NCI-H345 (cell line): ENCODE results near the gene LRRC14B.
A peak's percentile ranks its signal among the peaks of the same experiment; 100 is the strongest.

Source experiments
- DNase-seq: peaks from one replicate; lab custom pipeline; 2025; lab: John Stamatoyannopoulos, UW

LRRC14B gene

GRCh38 chr5:174876-175465 lies 16.3 kb upstream of the LRRC14B start:
- DNase-seq = no peak

DNA sequence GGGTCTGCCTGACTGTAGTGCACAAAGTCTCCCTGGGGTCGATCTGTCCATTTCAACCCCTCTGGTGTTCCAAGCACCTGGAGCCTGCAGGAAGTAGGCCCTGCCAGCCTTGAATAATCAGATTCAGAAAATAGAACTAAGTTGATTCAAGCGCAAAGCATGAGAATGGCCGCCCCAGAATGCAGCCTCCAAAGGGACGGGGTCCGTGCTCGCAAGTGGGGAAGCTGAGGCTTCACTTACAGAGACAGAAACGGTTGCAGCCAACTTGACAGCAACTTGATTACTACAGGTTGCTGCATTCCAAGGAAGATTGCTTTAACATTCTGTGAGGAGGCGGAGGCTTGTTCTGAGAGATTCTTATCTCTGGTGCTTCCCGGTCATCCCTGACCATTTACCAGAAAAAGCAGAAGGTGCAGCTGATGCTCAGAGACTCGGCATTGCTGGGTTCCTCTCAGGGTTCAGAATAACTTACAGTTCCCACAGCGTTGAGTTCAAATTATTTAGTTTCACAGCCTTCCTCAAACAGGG lies 14.9 kb upstream of the LRRC14B start:
- DNase-seq = no peak

GRCh38 chr5:178110-178509 lies 13.2 kb upstream of the LRRC14B start:
- peak; percentile 56 for DNase-seq

- DNase-seq = no peak
Measured at GRCh38 chr5:179401-179800, 11.9 kb upstream of the LRRC14B start.

GRCh38 chr5:180286-180918 lies 10.9 kb upstream of the LRRC14B start:
- no peak for DNase-seq

- DNase-seq = no peak
Measured at GRCh38 chr5:181160-181559, 10.1 kb upstream of the LRRC14B start.

GRCh38 chr5:181566-181965 lies 9.7 kb upstream of the LRRC14B start:
- no peak for DNase-seq

DNA sequence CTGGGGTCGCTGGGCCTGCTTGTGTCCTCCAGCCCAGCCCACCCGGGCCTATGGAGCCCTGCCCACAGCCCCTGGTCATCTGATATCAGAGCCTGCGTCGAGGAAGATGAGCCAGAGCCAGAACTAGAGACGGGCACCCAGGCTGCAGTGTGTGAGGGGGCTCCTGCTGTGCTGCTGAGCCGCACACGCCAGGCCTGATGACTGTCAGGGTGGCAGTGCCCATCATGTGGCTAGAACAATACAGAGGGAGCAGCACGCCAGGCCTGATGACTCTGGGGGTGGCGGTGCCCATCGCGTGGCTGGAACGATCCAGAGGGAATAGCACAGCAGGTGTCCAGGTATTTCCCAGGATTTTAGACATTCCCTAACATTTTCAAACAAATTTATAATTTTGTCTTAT lies 9.2 kb upstream of the LRRC14B start:
- DNase-seq = no peak

- DNase-seq = no peak
Measured at GRCh38 chr5:184471-184870, 6.8 kb upstream of the LRRC14B start.

- no peak for DNase-seq
Measured at GRCh38 chr5:185095-186070, 5.9 kb upstream of the LRRC14B start.

DNA sequence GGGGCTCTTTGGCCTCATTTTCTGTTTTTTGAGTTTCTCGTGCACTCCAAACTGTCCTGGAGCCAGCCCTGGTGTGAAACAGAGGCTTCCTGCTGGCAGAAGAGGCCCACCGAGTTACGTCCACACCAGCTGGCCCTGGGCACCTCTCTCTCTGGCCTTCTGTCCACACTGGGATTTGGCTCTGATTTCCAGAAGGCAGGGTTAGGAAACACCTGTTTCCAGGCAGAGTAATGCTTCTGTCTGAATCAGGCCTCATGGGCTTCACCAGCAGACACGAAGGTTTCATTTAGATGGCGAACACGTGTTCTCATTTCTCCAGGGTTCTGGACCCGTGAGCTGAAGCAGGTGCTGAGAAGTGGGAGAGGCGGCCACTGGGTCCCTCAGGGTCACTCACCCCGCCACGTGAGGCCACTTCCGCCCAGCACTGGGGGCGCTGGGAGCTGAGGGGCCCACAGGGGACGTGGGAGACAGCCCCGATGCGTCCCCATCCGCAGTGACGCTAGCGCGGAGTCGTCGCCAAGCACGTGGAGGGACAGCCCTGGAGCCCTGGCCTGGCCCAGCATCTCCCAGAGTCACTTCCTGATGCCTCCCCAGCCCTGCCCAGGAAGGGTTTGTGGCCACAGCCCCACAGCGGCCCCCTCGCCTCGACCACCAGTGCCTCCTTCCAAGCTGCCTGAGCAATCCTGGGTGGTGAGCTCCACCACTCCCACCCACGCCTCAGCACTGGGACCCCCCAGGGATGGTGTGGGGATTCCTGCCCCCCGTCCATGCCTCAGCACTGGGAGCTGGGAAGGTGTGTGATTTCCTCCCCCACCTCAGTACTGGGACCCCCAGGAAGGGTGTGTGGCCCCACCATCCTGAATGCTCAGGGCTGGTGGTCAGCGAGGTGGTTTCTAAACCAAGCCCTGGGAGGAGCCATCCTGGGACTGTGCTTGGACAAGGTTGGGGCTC lies 4.9 kb upstream of the LRRC14B start:
- no peak for DNase-seq

DNA sequence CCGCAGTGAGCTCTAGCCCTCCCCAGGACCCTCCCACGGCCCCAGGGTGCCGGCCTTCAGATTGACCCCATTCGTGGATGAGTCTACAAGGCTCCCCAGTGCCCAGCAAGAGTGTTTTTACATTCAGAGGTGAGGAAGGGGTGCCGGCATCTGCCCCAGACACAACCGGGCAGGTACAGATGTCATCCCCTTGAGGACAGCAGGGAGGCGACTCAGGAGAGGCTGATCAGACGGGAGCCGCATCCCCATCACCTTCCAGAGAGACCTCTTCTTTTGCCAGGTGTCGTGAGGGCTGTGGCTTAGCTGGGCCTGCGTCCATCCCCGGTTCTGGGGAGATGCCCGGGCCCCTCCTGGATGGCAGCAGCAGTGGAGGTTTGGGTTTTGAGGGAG lies 4.3 kb upstream of the LRRC14B start:
- no peak for DNase-seq

GRCh38 chr5:187617-188451 lies 3.5 kb upstream of the LRRC14B start:
- DNase-seq = no peak

DNA sequence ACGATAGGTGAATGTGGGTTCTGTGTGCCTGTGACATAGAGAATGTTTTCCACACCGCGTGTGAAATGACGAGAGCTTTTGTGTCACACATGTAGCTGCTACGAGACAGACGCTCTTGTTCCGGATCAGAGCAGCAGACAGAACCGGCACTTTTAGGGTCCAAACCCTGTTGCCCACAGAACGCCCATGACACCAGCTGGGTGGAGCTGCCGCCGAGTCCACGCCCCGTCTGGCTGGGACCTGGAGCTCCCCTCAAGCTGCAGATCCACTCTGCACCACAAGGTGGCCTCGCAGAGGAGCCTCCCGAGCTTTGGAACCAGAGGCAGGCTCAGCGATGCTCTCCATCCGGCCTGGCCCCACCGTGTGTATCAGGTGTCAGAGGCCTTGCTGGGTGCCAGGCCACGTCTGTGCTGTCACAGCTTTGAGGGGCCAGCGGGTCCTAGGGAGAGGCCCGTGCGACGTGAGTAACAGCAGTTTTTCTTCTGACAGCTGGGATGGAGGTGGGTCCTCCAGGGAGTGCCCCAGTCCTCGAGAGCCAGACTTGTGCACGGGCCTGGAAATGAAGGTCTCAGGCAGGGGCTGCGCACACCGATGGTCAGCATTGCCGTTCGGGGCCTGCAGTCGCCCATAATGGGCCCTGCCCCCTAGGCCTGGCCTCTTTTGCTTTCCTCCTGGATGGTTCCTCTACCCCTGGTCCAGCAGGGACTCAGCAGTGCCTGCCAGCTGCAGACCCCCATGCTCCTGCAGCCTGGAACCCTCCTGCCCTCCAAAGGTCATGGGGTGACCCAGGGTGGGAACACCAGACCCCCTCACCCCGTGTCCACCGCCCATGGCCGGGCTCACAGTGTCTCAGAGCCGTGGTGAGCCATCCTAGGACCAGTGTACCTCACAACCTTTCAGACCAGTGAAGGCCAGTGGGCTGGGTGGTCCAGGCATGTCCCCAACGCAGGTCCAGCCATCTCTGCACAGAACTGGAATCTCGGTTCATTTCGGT lies 2.5 kb upstream of the LRRC14B start:
- DNase-seq = peak; percentile 93

DNA sequence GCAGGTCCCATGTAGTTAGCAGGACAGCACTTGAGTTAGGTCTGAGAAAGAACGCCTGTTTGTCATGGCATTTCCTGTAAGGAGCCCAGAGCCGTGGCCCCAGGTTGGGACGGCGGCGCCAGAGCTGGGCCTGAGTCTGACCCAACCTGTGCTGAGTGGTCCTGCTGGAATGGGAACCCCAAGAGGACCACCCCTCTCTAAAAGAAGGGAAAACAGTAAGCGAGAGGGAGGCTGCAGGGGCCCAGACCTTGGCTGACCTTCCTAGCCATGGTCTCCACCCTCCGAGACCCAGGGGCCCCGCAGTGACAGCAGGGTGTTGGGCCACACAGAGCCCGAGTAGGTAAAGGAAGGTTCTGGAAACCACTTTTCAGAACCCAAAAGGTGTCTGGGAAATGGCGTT lies 1.8 kb upstream of the LRRC14B start:
- DNase-seq = no peak

DNA sequence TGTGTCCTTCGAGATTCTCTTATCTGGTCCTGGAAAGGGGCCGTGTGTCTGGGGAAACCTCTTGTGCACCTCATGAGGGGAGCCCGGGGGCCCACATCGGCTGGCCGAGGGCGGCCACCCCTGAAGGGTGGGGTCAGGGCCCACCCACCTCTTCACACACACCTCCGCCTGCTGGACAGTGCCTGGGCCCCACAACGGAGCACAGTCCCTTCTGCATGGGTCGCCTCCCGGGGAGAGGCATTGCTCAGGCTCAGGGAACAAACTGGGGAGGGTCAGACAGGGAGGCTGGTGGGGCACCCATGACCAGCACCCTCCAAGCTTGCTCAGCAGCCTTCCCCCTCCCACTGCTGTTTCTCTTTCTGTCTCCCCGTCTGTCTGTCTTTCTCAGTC lies 1.3 kb upstream of the LRRC14B start:
- no peak for DNase-seq

- DNase-seq = no peak
Measured at GRCh38 chr5:190366-191035, 794 bp upstream of the LRRC14B start.

DNA sequence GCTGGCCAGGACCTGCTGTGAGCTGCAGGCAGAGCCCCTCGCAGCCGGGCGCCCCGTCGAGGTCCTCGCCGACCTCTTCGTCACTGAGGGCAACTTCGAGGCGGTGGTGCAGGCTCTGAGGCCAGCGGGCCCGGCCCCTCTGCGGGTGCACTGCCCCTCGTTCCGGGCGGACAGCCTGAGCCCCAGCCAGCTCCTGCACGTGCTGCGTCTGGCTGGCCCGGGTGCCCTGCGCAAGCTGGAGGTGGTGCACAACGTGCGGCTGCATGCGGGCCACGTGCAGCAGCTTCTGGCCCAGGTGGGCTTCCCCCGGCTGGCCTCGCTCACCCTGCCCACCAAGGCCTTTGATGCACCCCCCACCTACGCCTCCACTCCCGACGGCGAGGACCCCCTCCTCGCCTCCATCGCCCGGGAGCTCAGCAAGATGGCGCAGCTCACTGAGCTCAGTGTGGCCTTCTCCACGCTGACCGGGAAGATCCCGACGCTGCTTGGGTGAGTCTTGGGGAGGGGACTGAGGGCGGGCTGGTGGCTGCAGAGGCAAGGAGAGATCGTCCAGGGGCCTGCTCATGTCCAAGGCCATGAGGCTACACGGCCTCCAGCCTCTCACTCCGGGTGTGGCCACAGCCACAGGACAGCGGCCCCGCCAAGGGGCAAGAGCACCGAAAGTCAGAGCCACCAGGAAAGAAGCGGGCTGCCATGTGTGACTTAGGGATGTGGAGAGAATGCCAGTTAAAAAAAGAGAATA lies 825 bp downstream of the LRRC14B start:
- no peak for DNase-seq
